ENCODE results near the gene SLC13A2.
A peak's percentile ranks its signal among the peaks of the same experiment; 100 is the strongest.

The SLC13A2 gene

GRCh38 chr17:28487881-28488532, 14.6 kb downstream of the SLC13A2 start:
- intact Hi-C loops (cut with DNase I), result no loop called here
- DNase-seq, result no peak

- DNase-seq, result no peak
These were observed 15.3 kb downstream of the SLC13A2 start for GRCh38 chr17:28488533-28489276.

GRCh38 chr17:28491286-28491685, 17.8 kb downstream of the SLC13A2 start:
- intact Hi-C loops (cut with DNase I), result loop anchor here (10.0 kb wide), 1 partner anchor 124 kb away; the partner anchor contains the start of gene RSKR
- DNase-seq, result no peak

More at GRCh38 chr17:28488533-28489276, 15.3 kb downstream of the SLC13A2 start:
- intact Hi-C loops (cut with DNase I), result no loop called here

GRCh38 chr17:28491860-28492259, 18.4 kb downstream of the SLC13A2 start:
- DNase-seq, result no peak
- intact Hi-C loops (cut with DNase I), result loop anchor here (10.0 kb wide), 1 partner anchor 123 kb away; the partner anchor contains the start of gene RSKR

GRCh38 chr17:28492352-28493310, 19.2 kb downstream of the SLC13A2 start:
- intact Hi-C loops (cut with DNase I), result loop anchor here (10.0 kb wide), 1 partner anchor 122 kb away; the partner anchor contains the start of gene RSKR
- no peak for DNase-seq

GRCh38 chr17:28493460-28493859, 20.0 kb downstream of the SLC13A2 start:
- no peak for DNase-seq
- intact Hi-C loops (cut with DNase I), result loop anchor here (10.0 kb wide), 1 partner anchor 121 kb away; the partner anchor contains the start of gene RSKR

GRCh38 chr17:28494445-28495188, 21.2 kb downstream of the SLC13A2 start:
- DNase-seq, result peak; percentile 72 to 92 (median 84)
- intact Hi-C loops (cut with DNase I), result loop anchor here (5.0 to 10.0 kb wide), 2 partner anchors 43 to 120 kb away; partner anchors contain the start of gene RSKR

GRCh38 chr17:28495635-28496034, 22.2 kb downstream of the SLC13A2 start:
- intact Hi-C loops (cut with DNase I), result loop anchor here (5.0 to 10.0 kb wide), 2 partner anchors 42 to 119 kb away; partner anchors contain the start of gene RSKR

GRCh38 chr17:28497931-28498330, 24.5 kb downstream of the SLC13A2 start:
- no peak for DNase-seq
- intact Hi-C loops (cut with DNase I), result loop anchor here (5.0 to 10.0 kb wide), 2 partner anchors 39 to 117 kb away; partner anchors contain the start of gene RSKR

More at GRCh38 chr17:28495635-28496034, 22.2 kb downstream of the SLC13A2 start:
- DNase-seq, result no peak

GRCh38 chr17:28498652-28499363, 25.4 kb downstream of the SLC13A2 start:
- intact Hi-C loops (cut with DNase I), result loop anchor here (5.0 to 10.0 kb wide), 2 partner anchors 38 to 116 kb away; partner anchors contain the start of gene RSKR

GRCh38 chr17:28499364-28499664, 25.9 kb downstream of the SLC13A2 start:
- intact Hi-C loops (cut with DNase I), result loop anchor here (5.0 to 10.0 kb wide), 2 partner anchors 38 to 115 kb away; partner anchors contain the start of gene RSKR
- no peak for DNase-seq

More at GRCh38 chr17:28498652-28499363, 25.4 kb downstream of the SLC13A2 start:
- DNase-seq, result no peak

GRCh38 chr17:28499684-28500357, 26.4 kb downstream of the SLC13A2 start:
- intact Hi-C loops (cut with DNase I), result loop anchor here (5.0 to 10.0 kb wide), 2 partner anchors 37 to 115 kb away; partner anchors contain the start of gene RSKR
- DNase-seq, result no peak

- no peak for DNase-seq
- intact Hi-C loops (cut with DNase I), result no loop called here
These were observed 27.4 kb downstream of the SLC13A2 start for GRCh38 chr17:28500712-28501379.

- no peak for DNase-seq
- intact Hi-C loops (cut with DNase I), result no loop called here
These were observed 28.2 kb downstream of the SLC13A2 start for GRCh38 chr17:28501421-28502284.

GRCh38 chr17:28503420-28503819, 30.0 kb downstream of the SLC13A2 start:
- intact Hi-C loops (cut with DNase I), result no loop called here

More at GRCh38 chr17:28503420-28503819, 30.0 kb downstream of the SLC13A2 start:
- DNase-seq, result no peak

All from head of caudate nucleus (tissue), 42 donors.